NCI-H1694 treated with DMSO at 0.1 percent for 48 hours (cell line): ENCODE results near the gene PPP1R3F.
A peak's percentile ranks its signal among the peaks of the same experiment; 100 is the strongest.

ENCODE experiments used
- DNase-seq: peaks from one replicate; lab custom pipeline; 2025; lab: John Stamatoyannopoulos, UW

The PPP1R3F gene, protein sequence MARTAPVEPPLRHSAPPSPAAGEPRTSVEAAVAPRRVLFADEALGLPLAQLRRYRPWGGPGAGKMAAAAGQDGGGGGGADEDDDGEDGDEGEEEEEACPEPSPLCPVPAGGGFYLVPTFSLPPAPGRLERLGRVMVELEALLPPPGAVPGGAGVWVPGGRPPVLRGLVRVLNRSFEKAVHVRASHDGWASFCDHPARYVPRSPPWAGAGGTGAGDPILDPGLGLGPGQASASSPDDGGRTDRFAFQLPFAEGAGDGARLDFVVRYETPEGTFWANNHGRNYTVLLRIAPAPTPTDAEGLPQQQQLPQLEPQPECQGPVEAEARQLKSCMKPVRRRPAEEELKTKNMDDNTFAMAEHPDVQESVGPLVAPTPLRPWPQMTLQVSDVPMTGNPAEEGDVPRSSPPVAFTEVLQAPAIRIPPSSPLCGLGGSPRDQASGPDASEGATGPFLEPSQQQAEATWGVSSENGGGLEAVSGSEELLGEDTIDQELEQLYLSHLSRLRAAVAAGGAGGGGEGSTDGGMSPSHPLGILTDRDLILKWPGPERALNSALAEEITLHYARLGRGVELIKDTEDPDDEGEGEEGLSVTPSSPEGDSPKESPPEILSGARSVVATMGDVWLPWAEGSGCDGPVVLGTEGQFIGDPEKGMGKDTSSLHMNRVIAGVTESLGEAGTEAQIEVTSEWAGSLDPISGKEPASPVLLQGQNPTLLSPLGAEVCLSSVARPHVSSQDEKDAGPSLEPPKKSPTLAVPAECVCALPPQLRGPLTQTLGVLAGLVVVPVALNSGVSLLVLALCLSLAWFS

GRCh38 chrX:49269767-49270248 lies at the start of gene PPP1R3F:
Gene PPP1R3F, plus strand, starts transcription at chrX:49269793. Its CDS starts 77 bp downstream, at chrX:49269870.
- no peak for DNase-seq

DNA sequence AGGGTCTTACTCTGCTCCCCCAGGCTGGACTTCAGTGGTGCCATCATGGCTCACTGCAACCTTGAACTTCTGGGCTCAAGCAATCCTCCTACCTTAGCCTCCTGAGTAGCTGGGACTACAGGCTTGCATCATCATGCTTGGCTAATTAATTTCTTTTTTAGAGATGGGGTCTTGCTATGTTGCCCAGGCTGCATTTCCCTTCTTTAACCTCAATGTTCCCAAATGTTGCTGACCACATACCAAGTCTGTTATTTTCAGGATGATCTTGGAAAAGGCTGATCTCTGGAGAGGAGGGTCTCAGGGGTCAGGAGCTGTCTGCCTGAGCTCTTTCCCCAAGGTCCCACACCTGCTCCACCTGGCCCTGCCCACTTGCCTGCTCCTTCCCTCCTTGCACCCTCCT lies 49.5 kb upstream of the PPP1R3F start:
- DNase-seq, result no peak

DNA sequence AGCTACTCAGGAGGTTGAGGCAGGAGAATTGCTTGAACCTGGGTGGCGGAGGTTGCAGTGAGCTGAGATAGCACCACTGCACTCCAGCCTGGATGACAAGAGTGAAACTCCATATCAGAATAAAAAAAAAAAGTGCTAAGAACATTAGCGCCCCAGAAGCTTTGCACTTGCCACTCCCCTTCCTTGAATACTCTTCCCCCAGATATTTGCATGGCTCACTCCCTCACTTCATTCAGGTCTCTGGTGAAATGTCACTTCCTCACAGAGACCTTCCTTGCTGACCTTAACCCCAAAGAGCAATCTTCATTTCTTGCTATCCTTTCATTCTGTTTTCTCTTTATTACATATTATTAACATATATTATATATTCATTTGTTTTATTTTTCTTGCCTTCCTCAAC lies 47.7 kb upstream of the PPP1R3F start:
- no peak for DNase-seq

DNA sequence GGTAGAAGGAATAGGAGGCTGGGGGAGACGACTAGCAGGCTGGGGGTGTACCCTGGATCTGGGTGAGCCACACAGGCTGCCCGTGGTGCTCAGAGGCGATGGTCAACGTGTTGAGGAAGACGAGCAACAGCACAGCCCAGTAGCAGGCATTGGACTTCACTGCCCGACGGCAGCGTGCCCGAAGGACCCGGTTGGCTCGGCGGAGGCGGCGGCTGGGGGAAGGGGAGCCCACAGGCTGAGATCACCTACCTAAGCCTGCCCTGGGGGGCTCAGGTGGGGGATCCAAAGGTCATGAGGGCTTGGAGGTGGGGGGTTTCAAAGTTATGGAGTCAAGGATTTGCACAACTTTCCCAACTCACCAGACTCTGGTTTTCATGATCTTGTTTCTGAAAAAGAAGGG lies 43.7 kb upstream of the PPP1R3F start:
- DNase-seq, result no peak

DNA sequence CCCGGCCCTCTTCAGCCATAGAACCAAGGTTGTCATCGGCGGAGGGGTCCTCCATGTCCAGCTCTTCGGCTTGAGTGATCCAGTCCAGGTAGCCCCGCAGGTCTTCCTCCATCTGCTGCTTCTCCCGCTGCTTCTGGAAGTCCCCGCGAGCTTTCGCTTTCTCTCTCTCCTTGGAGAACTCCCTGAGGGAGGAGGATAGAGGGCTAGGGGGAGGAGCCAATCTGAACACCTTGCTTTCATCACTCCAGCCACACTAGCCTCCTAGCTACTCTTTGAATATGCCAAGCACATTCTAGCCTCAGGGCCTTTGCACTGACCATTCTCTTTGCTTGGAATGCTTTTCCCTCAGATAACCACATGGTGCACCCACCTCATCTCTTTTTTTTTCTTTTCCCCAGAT lies 42.6 kb upstream of the PPP1R3F start:
- no peak for DNase-seq

GRCh38 chrX:49227726-49228125 lies 41.9 kb upstream of the PPP1R3F start:
- no peak for DNase-seq

DNA sequence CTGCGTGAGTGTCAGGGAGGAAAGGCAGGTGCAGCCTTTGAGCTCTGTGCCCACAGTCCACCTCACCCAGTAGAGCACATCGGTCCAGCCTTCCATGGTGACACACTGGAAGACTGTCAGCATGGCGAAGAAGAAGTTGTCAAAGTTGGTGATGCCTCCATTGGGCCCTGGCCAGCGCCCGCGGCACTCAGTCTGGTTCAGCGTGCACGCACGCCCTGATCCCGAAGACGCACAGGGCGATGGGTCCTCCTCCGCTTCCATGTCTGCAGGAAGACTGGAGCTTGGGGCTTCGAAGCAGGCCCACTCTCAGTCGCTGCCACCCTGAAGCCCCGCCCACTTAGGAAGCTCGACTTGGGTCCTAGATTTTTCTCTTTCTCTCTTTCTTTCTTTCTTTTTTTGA lies 41.4 kb upstream of the PPP1R3F start:
- no peak for DNase-seq

GRCh38 chrX:49230500-49231232 lies 38.9 kb upstream of the PPP1R3F start:
- DNase-seq, result no peak

DNA sequence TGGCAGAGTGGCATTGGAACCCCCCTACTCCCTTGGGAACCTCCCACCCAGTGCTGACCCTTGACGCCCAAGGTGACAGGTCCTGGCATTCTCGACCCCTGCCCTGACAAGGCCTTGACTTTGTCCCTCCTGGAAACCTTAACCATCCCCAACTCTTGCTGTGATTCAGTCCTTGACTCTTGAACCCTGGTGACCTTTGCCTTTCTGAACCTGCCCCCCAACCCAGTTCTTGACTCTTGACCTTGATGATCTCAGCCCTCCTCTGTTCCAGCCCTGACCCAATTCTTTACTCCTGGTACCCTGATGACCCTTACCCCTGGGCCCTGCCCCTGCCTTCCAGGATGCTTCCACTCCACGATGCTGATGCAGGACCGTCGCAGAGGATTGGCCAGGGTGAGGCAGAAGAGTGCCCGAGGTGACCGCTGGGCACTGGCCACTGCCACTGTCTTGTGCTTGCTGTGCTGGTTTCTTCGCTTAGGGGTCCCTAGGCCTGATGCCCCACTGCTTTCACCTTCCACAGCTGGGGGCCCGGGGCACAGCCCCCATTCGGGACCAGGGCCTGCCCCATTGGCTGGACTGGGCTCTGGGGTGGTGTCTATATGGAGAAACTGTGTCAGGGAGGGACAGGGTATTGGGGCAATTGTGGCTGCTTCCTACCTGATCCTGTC lies 38.1 kb upstream of the PPP1R3F start:
- no peak for DNase-seq

GRCh38 chrX:49232525-49232924 lies 37.1 kb upstream of the PPP1R3F start:
- DNase-seq, result no peak

GRCh38 chrX:49233176-49233575 lies 36.4 kb upstream of the PPP1R3F start, which contains the start of gene CACNA1F:
Gene CACNA1F, minus strand, starts transcription at chrX:49233340. Its CDS starts 31 bp downstream, at chrX:49233309.
- no peak for DNase-seq

DNA sequence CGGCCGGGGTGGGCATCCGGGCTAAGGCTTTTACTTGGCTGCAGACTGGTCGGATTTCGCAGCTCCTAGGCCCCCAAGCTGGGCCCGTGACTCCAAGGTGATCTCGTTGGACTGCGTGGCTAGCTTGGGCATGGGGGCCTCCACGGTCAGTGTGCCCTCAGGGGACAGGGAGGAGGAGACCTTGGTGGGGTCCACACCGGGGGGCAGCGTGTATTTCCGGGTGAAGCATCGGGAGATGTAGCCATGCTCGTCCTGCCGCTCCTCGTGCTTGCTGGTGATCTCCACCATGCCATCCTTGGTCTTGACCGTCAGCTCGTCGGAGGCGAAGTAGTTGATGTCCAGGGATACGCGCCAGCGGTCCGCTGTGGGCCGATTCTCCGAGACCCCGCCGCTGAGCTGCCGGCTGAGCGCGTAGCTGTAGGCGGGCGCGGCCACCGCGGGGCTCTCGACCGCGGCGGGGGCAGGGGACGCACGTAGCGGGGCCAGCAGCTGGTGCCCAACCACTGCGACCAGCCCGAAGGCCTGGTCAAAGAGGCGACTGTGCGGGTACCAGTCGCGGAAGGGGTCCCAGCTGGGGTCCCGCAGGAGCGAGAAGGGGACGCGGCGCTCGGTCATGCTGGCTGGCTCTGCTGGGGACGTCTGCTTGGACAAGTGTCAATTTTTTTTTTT lies 35.6 kb upstream of the PPP1R3F start:
- no peak for DNase-seq

- no peak for DNase-seq
Observed at GRCh38 chrX:49237060-49237459, 32.5 kb upstream of the PPP1R3F start.

DNA sequence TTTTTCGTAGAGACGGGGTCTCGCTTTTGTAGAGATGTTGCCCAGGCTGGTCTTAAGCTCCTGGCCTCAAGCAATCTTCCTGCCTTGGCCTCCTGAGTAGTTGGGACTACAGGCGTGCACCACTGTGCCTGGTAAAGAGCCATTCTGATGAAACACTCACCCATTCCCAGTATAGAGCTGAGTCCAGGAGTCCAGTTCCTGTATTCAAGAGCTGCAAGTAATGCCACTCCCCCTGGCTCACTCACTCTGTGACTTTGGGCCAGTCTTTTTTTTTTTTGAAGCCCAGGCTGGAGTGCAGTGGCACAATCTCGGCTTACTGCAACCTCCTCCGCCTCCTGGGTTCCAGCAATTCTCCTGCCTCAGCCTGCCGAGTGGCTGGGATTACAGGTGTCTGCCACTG lies 30.9 kb upstream of the PPP1R3F start:
- no peak for DNase-seq

DNA sequence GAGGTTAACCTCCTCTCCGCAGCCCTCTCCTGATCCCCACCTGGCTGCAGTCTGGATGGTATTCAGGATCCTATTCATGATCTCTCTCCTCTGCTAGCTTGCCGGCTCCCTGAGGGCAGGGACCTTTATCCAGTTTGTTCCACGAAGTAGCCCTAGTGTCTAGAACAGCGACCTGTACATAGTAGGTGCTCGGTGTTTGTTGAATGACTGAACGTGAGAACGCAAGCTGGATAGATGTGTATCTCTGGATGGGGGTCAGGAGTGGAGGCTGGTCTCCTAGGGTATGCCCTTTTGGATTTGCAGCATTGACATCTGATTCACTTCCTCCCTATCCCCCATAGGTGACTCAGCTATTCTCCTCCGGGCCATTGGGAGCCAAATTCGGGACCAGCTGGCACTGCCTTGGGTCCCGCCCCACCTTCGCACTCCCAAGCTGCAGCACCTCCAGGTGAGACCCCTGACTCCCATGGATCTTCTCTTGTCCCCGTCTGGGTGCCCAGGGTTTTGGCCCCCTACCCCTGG lies 27.0 kb upstream of the PPP1R3F start:
- DNase-seq, result no peak

DNA sequence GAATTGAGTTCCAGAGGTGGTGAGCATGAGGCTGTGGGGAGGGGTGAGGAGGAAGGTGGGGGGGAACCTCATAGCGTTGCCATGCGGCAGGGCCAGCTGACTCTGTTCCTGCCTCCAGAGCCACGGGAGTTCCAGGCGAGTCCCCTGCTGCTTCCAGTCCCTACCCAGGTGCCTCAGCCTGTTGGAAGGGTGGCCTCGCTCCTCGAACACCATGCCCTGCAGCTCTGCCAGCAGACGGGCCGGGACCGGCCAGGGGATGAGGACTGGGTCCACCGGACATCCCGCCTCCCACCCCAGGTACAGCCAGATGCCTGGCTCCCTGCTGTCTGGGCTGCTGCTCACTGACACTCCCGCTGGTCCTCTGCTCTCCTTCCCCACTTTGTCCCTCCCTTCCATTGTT lies 26.4 kb upstream of the PPP1R3F start:
- no peak for DNase-seq

DNA sequence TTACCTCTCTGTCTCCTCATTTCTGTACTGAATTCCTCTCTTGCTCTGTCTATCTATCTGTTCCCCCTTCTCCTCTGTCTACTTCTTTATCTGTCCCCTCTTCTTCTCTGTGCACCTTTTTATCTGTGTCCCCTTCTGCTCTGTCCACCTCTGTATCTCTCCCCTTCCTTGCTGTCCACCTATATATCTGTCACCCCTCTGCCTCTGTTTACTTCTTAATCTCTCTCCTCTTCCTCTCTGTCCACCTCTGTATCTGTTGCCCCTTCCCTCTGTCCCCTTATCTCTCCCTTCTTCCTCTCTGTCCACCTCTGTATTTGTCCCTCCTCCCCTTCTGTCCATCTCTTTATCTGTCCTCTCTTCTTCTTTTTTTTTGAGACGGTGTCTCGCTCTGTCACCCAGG lies 25.4 kb upstream of the PPP1R3F start:
- DNase-seq, result no peak

GRCh38 chrX:49246541-49246940 lies 23.1 kb upstream of the PPP1R3F start:
- no peak for DNase-seq

DNA sequence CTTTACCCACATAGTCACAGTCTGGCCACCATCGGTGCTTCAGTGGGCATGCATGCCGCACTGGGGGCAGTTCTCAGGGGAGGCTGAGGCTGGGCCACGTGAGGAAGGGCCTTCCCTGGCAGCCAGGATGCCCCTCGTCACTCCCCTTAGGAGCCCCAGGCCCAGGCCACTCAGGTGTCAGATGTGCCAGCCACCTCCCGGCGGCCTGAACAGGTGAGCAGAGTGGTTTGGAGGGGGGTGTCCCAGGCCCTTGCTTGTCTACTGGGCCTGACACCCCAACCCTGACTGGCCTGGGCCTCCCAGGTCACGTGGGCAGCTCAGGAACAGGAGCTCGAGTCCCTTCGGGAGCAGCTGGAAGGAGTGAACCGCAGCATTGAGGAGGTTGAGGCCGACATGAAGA lies 22.2 kb upstream of the PPP1R3F start:
- no peak for DNase-seq

- DNase-seq, result peak; percentile 8
Observed at GRCh38 chrX:49247916-49248811, 21.4 kb upstream of the PPP1R3F start.
